H1 (cell line): Measurements from ENCODE around the gene CAMK2B. TPM values are rescaled to one million over a fixed set of nuclear protein-coding genes. Genes with fewer than 3 reads are reported as not detected.

ENCODE experiments used
- CTCF ChIA-PET: fragments of 300-600 bp; sonication (Branson Sonifier 250); formaldehyde crosslinking; loops from one replicate; lab custom pipeline; 2021; ENCODE audit not compliant: partially characterized antibody; lab: Charles Lee
- POLR2A ChIA-PET: fragments of 300-600 bp; sonication (Branson Sonifier 250); formaldehyde crosslinking; loops from one replicate; lab custom pipeline; 2021; ENCODE audit warnings: inconsistent platforms; ENCODE audit not compliant: partially characterized antibody; lab: Charles Lee
- DNase-seq, 2 experiments: peaks; one replicate each; pipeline versions ENCODE4 v3.0.0 to v3.0.0-alpha.2; 2010 to 2022; ENCODE audit warnings: low spot score in 2 of 2, low read depth in 1 of 2, mixed read lengths in 1 of 2
- FAIRE-seq: peaks from 2 replicates; lab custom pipeline; 2011; peaks lifted over from hg19 to GRCh38; lab: Jason Lieb, UNC
- H2AFZ ChIP-seq: 2 replicates; pipeline ENCODE4 v1.8.1; 2012; ENCODE audit warnings: low read length, inconsistent platforms
- H2AK5ac ChIP-seq: 2 replicates; pipeline ENCODE4 v1.6.1; 2013; ENCODE audit warnings: low read depth, low read length
- H2BK120ac ChIP-seq: replicated peaks from 2 replicates; pipeline ENCODE3; 2013; ENCODE audit warnings: low read depth, low read length, inconsistent platforms
- H2BK12ac ChIP-seq: 2 replicates; pipeline ENCODE4 v1.6.1; 2013; ENCODE audit warnings: low read depth, low read length
- H2BK15ac ChIP-seq: 2 replicates; pipeline ENCODE4 v1.6.1; 2013; ENCODE audit warnings: low read length
- H2BK20ac ChIP-seq: 2 replicates; pipeline ENCODE4 v1.6.1; 2013; ENCODE audit warnings: low read length
- H2BK5ac ChIP-seq: 2 replicates; pipeline ENCODE4 v1.6.1; 2013; ENCODE audit warnings: low read depth, low read length
- H3K14ac ChIP-seq: 2 replicates; pipeline ENCODE4 v1.6.1; 2013; ENCODE audit warnings: inconsistent platforms; ENCODE audit not compliant: insufficient read length
- H3K18ac ChIP-seq: 2 replicates; pipeline ENCODE4 v1.6.1; 2013; ENCODE audit warnings: low read length; ENCODE audit errors: extremely low read depth
- H3K23ac ChIP-seq: 2 replicates; pipeline ENCODE4 v1.6.1; 2013; ENCODE audit warnings: inconsistent platforms; ENCODE audit not compliant: insufficient read length
- H3K23me2 ChIP-seq: 2 replicates; pipeline ENCODE4 v1.6.1; 2013; ENCODE audit warnings: low read depth, low read length
- H3K27ac ChIP-seq: 2 replicates; pipeline ENCODE4 v1.6.1; 2011; ENCODE audit warnings: low read depth, low read length, inconsistent platforms
- H3K27me3 ChIP-seq, 4 experiments: replicated peaks in 1 of 4; 1 replicate in 1 of 4; 2 replicates in 3 of 4; pipeline versions ENCODE4 v1.6.1 to v1.8.1; 2011 to 2013; ENCODE audit warnings: low read length in 3 of 4, mild to moderate bottlenecking in 3 of 4, inconsistent platforms in 2 of 4, mixed read lengths in 2 of 4, moderate library complexity in 1 of 4; ENCODE audit not compliant: control insufficient read depth in 3 of 4, insufficient read depth in 3 of 4; ENCODE audit errors: extremely low read depth in 1 of 4
- H3K36me3 ChIP-seq, 4 experiments: 2 replicates each; pipeline versions ENCODE4 v1.6.1 to v1.8.1; 2011 to 2013; ENCODE audit warnings: mild to moderate bottlenecking in 4 of 4, low read length in 3 of 4, moderate library complexity in 2 of 4, control low read depth in 1 of 4, inconsistent platforms in 1 of 4; ENCODE audit not compliant: insufficient read depth in 4 of 4, control insufficient read depth in 2 of 4
- H3K4ac ChIP-seq: replicated peaks from 2 replicates; pipeline ENCODE3; 2013; ENCODE audit warnings: low read length, low read depth, mixed read lengths, inconsistent platforms; ENCODE audit not compliant: insufficient read length
- H3K4me1 ChIP-seq, 4 experiments: replicated peaks in 1 of 4; 1 replicate in 1 of 4; 2 replicates in 3 of 4; pipeline versions ENCODE4 v1.6.1 to v1.8.1; 2011 to 2013; ENCODE audit warnings: low read length in 3 of 4, inconsistent platforms in 2 of 4, mixed read lengths in 1 of 4; ENCODE audit not compliant: insufficient read depth in 4 of 4, control insufficient read depth in 3 of 4
- H3K4me2 ChIP-seq, 2 experiments: 2 replicates each; pipeline versions ENCODE4 v1.6.1 to v1.8.1; 2011 to 2013; ENCODE audit warnings: low read depth in 2 of 2, low read length in 2 of 2, control low read depth in 1 of 2, inconsistent platforms in 1 of 2, mild to moderate bottlenecking in 1 of 2; ENCODE audit not compliant: insufficient read depth in 1 of 2
- H3K4me3 ChIP-seq, 4 experiments: fragments of 200-600, 300-600 bp in 1 of 4; sonication (generic), shearing (Covaris generic), sonication (Bioruptor Twin) in 1 of 4; 2 replicates each; pipeline versions ENCODE4 v1.5.1 to v1.8.1; 2011 to 2016; ENCODE audit warnings: low read length in 4 of 4, low read depth in 3 of 4, control low read depth in 2 of 4, inconsistent platforms in 2 of 4, mild to moderate bottlenecking in 2 of 4, mixed read lengths in 1 of 4, moderate library complexity in 1 of 4; ENCODE audit not compliant: insufficient read depth in 2 of 4; ENCODE audit errors: extremely low read depth in 1 of 4
- H3K56ac ChIP-seq: replicated peaks from 2 replicates; pipeline ENCODE3; 2013; ENCODE audit warnings: low read depth, mild to moderate bottlenecking, mixed read lengths, low read length, inconsistent platforms; ENCODE audit not compliant: insufficient read length
- H3K79me1 ChIP-seq: 2 replicates; pipeline ENCODE4 v1.6.1; 2013; ENCODE audit warnings: low read depth, low read length, control low read depth
- H3K79me2 ChIP-seq, 2 experiments: 2 replicates each; pipeline versions ENCODE4 v1.6.1 to v1.8.1; 2012 to 2013; ENCODE audit warnings: low read length in 2 of 2, mild to moderate bottlenecking in 2 of 2, inconsistent platforms in 1 of 2; ENCODE audit not compliant: insufficient read depth in 2 of 2, control insufficient read depth in 1 of 2
- H3K9ac ChIP-seq, 4 experiments: replicated peaks in 1 of 4; 1 replicate in 1 of 4; 2 replicates in 3 of 4; pipeline versions ENCODE4 v1.6.1 to v1.8.1; 2011 to 2013; ENCODE audit warnings: low read depth in 3 of 4, low read length in 3 of 4, control low read depth in 2 of 4, mild to moderate bottlenecking in 2 of 4, moderate library complexity in 2 of 4, inconsistent platforms in 1 of 4; ENCODE audit errors: extremely low read depth in 1 of 4
- H3K9me3 ChIP-seq, 2 experiments: 2 replicates each; pipeline versions ENCODE4 v1.6.1 to v1.8.1; 2012 to 2013; ENCODE audit warnings: mild to moderate bottlenecking in 2 of 2, moderate library complexity in 2 of 2, control low read depth in 1 of 2, inconsistent platforms in 1 of 2, low read depth in 1 of 2, low read length in 1 of 2, mixed read lengths in 1 of 2; ENCODE audit not compliant: insufficient read depth in 2 of 2
- H4K20me1 ChIP-seq, 2 experiments: replicated peaks in 1 of 2; 2 replicates each; pipeline versions ENCODE3 to v1.8.1; 2011 to 2013; ENCODE audit warnings: inconsistent platforms in 2 of 2, low read length in 2 of 2, mild to moderate bottlenecking in 1 of 2; ENCODE audit not compliant: insufficient read depth in 2 of 2, control insufficient read depth in 1 of 2
- H4K5ac ChIP-seq: 2 replicates; pipeline ENCODE4 v1.6.1; 2013; ENCODE audit warnings: low read length, low read depth, mixed read lengths, inconsistent platforms; ENCODE audit not compliant: insufficient read length
- H4K8ac ChIP-seq: 2 replicates; pipeline ENCODE4 v1.8.0; 2013; ENCODE audit warnings: mild to moderate bottlenecking, moderate library complexity, low read length, inconsistent platforms; ENCODE audit not compliant: insufficient read depth; ENCODE audit errors: extremely low read depth
- H4K91ac ChIP-seq: replicated peaks from 2 replicates; pipeline ENCODE3; 2013; ENCODE audit warnings: low read length, mixed read lengths, inconsistent platforms; ENCODE audit not compliant: insufficient read length
- ASH2L ChIP-seq: fragments of 200-600, 300-600 bp; sonication (generic); IDR thresholded peaks from one replicate; pipeline ENCODE4 v1.7.1; 2017; ENCODE audit warnings: low read length
- BRCA1 ChIP-seq: IDR thresholded peaks from 2 replicates; pipeline ENCODE4 v1.6.1; 2012; ENCODE audit warnings: low read depth, low read length, improper control_type of control experiment
- CHD1 ChIP-seq: IDR thresholded peaks from 2 replicates; pipeline ENCODE4 v1.6.1; 2012; ENCODE audit warnings: low read depth, low read length, improper control_type of control experiment
- EZH2 ChIP-seq: fragments of 200-600 bp; sonication (generic); IDR thresholded peaks from 2 replicates; pipeline ENCODE4 v1.7.1; 2012; ENCODE audit warnings: low read depth, mild to moderate bottlenecking, moderate library complexity, low read length, inconsistent platforms; ENCODE audit not compliant: severe bottlenecking
- KDM4A ChIP-seq: IDR thresholded peaks from one replicate; pipeline ENCODE4 v1.7.1; 2012; ENCODE audit warnings: low read depth, mild to moderate bottlenecking, moderate library complexity, low read length, inconsistent platforms; ENCODE audit not compliant: severe bottlenecking
- NRF1 ChIP-seq: IDR thresholded peaks from 2 replicates; pipeline ENCODE4 v1.6.1; 2011; ENCODE audit warnings: mild to moderate bottlenecking, low read depth, low read length, improper control_type of control experiment
- RFX5 ChIP-seq: IDR thresholded peaks from 2 replicates; pipeline ENCODE4 v1.6.1; 2011; ENCODE audit warnings: low read depth, low read length, improper control_type of control experiment, borderline replicate concordance
- SIN3A ChIP-seq, 2 experiments: IDR thresholded peaks in 1 of 2; conservative IDR thresholded peaks in 1 of 2; 2 replicates each; pipeline ENCODE4 v1.6.1; 2011 to 2012; ENCODE audit warnings: low read length in 2 of 2, improper control_type of control experiment in 1 of 2, low read depth in 1 of 2, mild to moderate bottlenecking in 1 of 2
- SP1 ChIP-seq: IDR thresholded peaks from 2 replicates; pipeline ENCODE4 v1.6.1; 2011; ENCODE audit warnings: low read depth, low read length
- SP2 ChIP-seq: IDR thresholded peaks from 2 replicates; pipeline ENCODE4 v1.6.1; 2012; ENCODE audit warnings: mild to moderate bottlenecking, low read length, inconsistent platforms
- SP4 ChIP-seq: IDR thresholded peaks from 2 replicates; pipeline ENCODE4 v1.6.1; 2012; ENCODE audit warnings: low read length, inconsistent platforms
- TAF1 ChIP-seq: IDR thresholded peaks from 2 replicates; pipeline ENCODE4 v1.6.1; 2011; ENCODE audit warnings: mild to moderate bottlenecking, low read depth, low read length
- WGBS, 2 experiments: shearing (Covaris generic) in 1 of 2; methylation state at CpG; one replicate each; pipeline versions ENCODE4 v1.1.6 to v1.1.7; 2013 to 2015; ENCODE audit warnings: low lambda C conversion rate in 2 of 2, mixed read lengths in 2 of 2, inconsistent platforms in 1 of 2, low coverage in 1 of 2, missing lambda C conversion rate in 1 of 2; ENCODE audit not compliant: insufficient replicate concordance in 2 of 2, insufficient coverage in 1 of 2, insufficient read length in 1 of 2; ENCODE audit errors: extremely low coverage in 1 of 2, missing lambda C conversion rate in 1 of 2; 5-methylcytosine and 5-hydroxymethylcytosine counted together
- polyA plus RNA-seq, 7 experiments: library from polyadenylated mRNA; depleted of rRNA in 3 of 7; stranded (reverse) in 5 of 7; unstranded in 2 of 7; fragments of >200 nt in 5 of 7; fragments of 200-250 nt in 2 of 7; gene quantifications; 1 replicate in 5 of 7; 2 replicates in 1 of 7; 4 replicates in 1 of 7; pipeline versions ENCODE4 v1.2.1 to v1.2.3, GENCODE V29; 2011 to 2013; ENCODE audit warnings: missing spikeins in 2 of 7, mixed read lengths in 2 of 7
- total RNA-seq: library from RNA; stranded (reverse); fragmentation: NEBNext Ultra II Directional; extraction: Animal tissue kit (Norgen Biotek cat#: 25700); gene quantifications from 2 replicates; pipeline ENCODE4 v1.2.1, GENCODE V29; 2021
- TF ChIP-seq, protein P1 (sequence below): IDR thresholded peaks from 2 replicates; pipeline ENCODE4 v1.6.1; 2012; ENCODE audit warnings: inconsistent platforms

Gene CAMK2B
- total and polyA plus RNA-seq, 2 of the 8 experiments (the other 6 are each of a cell fraction or from before 2014, with no cell fraction given) = 0.05 to 0.15 TPM

DNA sequence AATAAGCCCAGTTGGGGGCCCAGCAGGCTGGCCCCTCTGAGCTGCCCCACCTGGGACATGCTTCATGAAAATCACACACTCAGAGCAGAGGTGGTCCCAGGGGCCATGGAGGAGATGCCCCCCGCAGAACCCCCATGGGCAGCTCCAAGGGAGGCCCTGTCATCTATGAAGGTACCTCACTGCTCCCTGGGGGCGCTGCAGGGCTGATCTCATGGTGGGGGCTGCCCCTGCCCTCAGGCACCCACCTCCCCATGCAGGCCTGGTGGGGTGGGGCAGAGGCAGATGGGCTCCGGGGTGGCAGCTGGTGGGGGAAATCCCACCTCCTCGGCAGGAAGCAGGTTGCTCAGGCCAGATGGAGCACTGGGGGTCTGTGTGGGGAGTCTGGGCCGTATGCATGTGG lies 64.2 kb downstream of the CAMK2B start:
- TF ChIP-seq SP4 = no peak
- TF ChIP-seq CHD1 = no peak
- TF ChIP-seq EZH2 = no peak
- no peak for TF ChIP-seq SP1
- TF ChIP-seq, protein P1, sequence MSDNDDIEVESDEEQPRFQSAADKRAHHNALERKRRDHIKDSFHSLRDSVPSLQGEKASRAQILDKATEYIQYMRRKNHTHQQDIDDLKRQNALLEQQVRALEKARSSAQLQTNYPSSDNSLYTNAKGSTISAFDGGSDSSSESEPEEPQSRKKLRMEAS = no peak
- TF ChIP-seq SP2 = no peak
- no peak for TF ChIP-seq SIN3A (conservative IDR thresholded peaks at IDR 0.05 in 1 of 2, IDR thresholded peaks at IDR 0.05 in 1 of 2; ENCODE audit: low read depth in 1 of 2, low read length in 2 of 2)
- no peak for TF ChIP-seq RFX5
- no peak for TF ChIP-seq ASH2L
- no peak for TF ChIP-seq KDM4A
- TF ChIP-seq TAF1 = no peak
- no peak for TF ChIP-seq NRF1
- no peak for TF ChIP-seq BRCA1
- CTCF ChIA-PET = interaction anchor here (1.3 to 2.0 kb wide), 2 partner anchors 21 to 273 kb away, joined by 3 to 5 read pairs; no protein-coding TSS in a partner anchor
- no peaks in the 10 kb centered on the region for H3K79me1 ChIP-seq
- no peak overlapping the region for H3K23ac ChIP-seq
- no peak overlapping the region for H3K4me3 ChIP-seq
- H3K23me2 ChIP-seq = no peaks in the 10 kb centered on the region
- H3K14ac ChIP-seq = no peak overlapping the region
- H3K4ac ChIP-seq = no peak overlapping the region
- no peaks in the 10 kb centered on the region for H3K9me3 ChIP-seq
- no peaks in the 10 kb centered on the region; a peak in 1 of 7 replicates for H3K27me3 ChIP-seq
- no peak overlapping the region for H3K27ac ChIP-seq
- 0 out of 2 replicates have a peak overlapping the region, but pooled peaks have one; percentile 22 for H4K8ac ChIP-seq
- FAIRE-seq (no peak), DNase-seq (no peak)
- no peaks in the 10 kb centered on the region for H3K36me3 ChIP-seq
- H3K79me2 ChIP-seq = no peaks in the 10 kb centered on the region
- H4K20me1 ChIP-seq = peaks cover 0 to 4% of the 10 kb centered on the region in 2 experiments
- no peak overlapping the region for H2BK5ac ChIP-seq
- H2AK5ac ChIP-seq = no peak overlapping the region
- 82% methylated on average over 5 of the region's 5 CpGs; no CpG with 5 or more reads in 1 of the 2 experiments for WGBS, 2 experiments
- no peak overlapping the region for H2AFZ ChIP-seq
- H4K91ac ChIP-seq = no peak overlapping the region
- no peak overlapping the region for H3K18ac ChIP-seq
- peaks cover 0 to 6% (median 0%) of the 10 kb centered on the region in 4 experiments; a peak in 3 of 7 replicates for H3K4me1 ChIP-seq
- no peak overlapping the region for H3K4me2 ChIP-seq
- no peak overlapping the region for H3K56ac ChIP-seq
- POLR2A ChIA-PET = interaction anchor here (1.1 kb wide), 1 partner anchor 15 kb away, joined by 3 read pairs; no protein-coding TSS in a partner anchor
- H2BK15ac ChIP-seq = no peak overlapping the region
- H2BK12ac ChIP-seq = no peak overlapping the region
- no peak overlapping the region for H2BK120ac ChIP-seq
- H3K9ac ChIP-seq = no peak overlapping the region
- H4K5ac ChIP-seq = no peak overlapping the region
- no peak overlapping the region for H2BK20ac ChIP-seq
